Choroid plexus epithelial cell (primary cell): ENCODE measurements around the gene FBL.
A peak's percentile ranks its signal among the peaks of the same experiment; 100 is the strongest.

Experiments
- DNase-seq: peaks from one replicate; pipeline ENCODE4 v3.0.0-alpha.2; 2010; ENCODE audit warnings: low read depth
- H3K4me3 ChIP-seq: 2 replicates; pipeline ENCODE4 v1.5.1; 2011; ENCODE audit warnings: low read depth, mild to moderate bottlenecking, control low read depth, low read length, moderate library complexity
- TF ChIP-seq, protein P1 (sequence below): conservative IDR thresholded peaks from 2 replicates; pipeline ENCODE4 v1.5.1; 2011; ENCODE audit warnings: low read depth, mild to moderate bottlenecking, control low read depth, inconsistent platforms, low read length, moderate library complexity

Gene FBL

GRCh38 chr19:39865186-39865585 lies 19.0 kb upstream of the FBL start:
- no peak for DNase-seq
- TF ChIP-seq, protein P1, sequence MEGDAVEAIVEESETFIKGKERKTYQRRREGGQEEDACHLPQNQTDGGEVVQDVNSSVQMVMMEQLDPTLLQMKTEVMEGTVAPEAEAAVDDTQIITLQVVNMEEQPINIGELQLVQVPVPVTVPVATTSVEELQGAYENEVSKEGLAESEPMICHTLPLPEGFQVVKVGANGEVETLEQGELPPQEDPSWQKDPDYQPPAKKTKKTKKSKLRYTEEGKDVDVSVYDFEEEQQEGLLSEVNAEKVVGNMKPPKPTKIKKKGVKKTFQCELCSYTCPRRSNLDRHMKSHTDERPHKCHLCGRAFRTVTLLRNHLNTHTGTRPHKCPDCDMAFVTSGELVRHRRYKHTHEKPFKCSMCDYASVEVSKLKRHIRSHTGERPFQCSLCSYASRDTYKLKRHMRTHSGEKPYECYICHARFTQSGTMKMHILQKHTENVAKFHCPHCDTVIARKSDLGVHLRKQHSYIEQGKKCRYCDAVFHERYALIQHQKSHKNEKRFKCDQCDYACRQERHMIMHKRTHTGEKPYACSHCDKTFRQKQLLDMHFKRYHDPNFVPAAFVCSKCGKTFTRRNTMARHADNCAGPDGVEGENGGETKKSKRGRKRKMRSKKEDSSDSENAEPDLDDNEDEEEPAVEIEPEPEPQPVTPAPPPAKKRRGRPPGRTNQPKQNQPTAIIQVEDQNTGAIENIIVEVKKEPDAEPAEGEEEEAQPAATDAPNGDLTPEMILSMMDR = no peak
- no peak overlapping the region for H3K4me3 ChIP-seq

GRCh38 chr19:39864118-39864517 lies 17.9 kb upstream of the FBL start:
- DNase-seq = peak; percentile 33
- H3K4me3 ChIP-seq = no peak overlapping the region
- TF ChIP-seq, protein P1 = no peak

DNA sequence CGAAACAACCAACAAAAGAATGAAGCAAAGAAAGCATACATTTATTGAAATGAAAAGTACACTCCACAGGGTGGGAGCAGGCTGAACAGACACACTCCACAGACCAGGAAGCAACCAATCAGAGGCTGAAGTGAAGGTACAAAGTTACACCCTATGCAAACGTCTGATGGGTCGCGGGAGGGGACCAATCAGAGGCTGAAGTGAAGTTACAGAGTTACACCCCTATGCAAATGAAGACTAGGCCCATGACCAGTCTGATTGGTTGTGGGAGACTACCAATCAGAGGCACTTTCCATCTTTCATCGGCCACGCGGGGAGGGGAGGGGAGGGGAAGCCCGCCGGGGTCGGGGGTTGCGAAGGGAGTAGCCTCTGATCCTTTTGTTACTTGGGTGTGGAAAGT lies 12.4 kb upstream of the FBL start:
- H3K4me3 ChIP-seq = no peak overlapping the region
- DNase-seq = no peak
- TF ChIP-seq, protein P1 = no peak

GRCh38 chr19:39852882-39853281 lies 6.7 kb upstream of the FBL start:
- TF ChIP-seq, protein P1 = no peak
- DNase-seq = no peak
- no peak overlapping the region for H3K4me3 ChIP-seq

DNA sequence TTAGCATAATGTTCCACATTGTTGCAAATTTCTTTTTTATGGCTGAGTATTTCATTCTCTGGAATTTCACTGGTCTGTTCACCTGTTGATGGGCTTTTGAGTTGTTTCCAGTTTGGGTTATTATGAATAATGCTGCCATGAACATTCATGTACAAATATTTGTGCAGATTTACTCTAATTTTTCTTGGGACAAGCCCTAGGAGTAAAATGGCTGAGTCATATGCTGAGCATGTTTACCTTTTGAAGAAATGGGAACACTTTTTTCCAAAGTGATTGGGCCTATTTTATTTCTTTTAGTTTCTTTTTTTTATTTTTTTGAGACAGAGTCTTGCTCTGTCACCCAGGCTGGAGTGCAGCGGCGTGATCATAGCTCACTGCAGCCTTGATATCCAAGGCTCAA lies 4.7 kb upstream of the FBL start:
- no peak overlapping the region for H3K4me3 ChIP-seq
- DNase-seq = no peak
- TF ChIP-seq, protein P1 = no peak

DNA sequence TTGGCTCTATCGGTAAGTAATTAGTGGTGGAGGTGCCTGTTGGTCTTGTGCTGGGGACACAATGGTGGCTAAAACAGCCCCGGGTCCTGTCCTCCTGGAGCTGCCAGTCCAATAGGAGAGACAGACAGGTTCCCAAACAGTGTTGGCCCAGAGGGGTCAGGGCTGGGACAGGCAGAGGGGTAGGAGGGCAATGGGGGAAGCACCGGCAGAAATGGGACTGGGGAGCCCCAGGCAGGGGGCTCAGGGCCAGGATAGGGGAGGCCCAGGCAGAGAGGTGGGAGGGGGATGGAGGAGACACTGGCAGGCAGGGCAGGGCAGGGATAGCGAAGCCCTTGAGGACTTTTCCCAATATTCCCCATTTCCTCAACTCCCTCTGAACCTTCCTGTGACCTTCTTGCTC lies 2.2 kb upstream of the FBL start:
- TF ChIP-seq, protein P1 = no peak
- H3K4me3 ChIP-seq = no peak overlapping the region
- no peak for DNase-seq

DNA sequence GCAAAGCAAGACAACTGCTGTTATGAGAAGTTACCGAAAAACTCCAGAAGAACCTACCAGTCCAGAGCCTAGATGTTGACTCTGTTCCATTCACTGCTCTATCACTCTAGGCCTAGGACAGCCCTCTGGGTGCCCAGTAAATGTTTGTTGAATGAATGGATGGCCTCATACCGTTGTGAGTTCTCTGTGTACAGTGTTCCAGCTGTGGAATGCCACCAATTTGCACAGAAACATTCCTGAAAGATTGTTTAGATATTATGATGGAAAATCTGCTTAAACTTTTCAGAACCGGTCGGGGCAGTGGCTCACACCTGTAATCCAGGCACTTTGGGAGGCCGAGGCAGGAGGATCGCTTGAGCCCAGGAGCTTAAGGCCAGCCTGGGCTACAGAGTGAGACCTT lies 1.3 kb upstream of the FBL start:
- peak; percentile 22 for DNase-seq
- H3K4me3 ChIP-seq = no peak overlapping the region
- TF ChIP-seq, protein P1 = no peak
